GM18526 (cell line): Measurements from ENCODE around the gene TOR2A.

Experiments used
- POLR2A ChIP-seq: IDR thresholded peaks from 3 replicates; pipeline ENCODE4 v1.6.1; 2011; ENCODE audit not compliant: insufficient read length; ENCODE audit errors: extremely low read depth

The TOR2A gene

GRCh38 chr9:127705577-127706379 is 29.3 kb downstream of the TOR2A start:
- TF ChIP-seq POLR2A = no peak

GRCh38 chr9:127703289-127703946 is 31.7 kb downstream of the TOR2A start:
- no peak for TF ChIP-seq POLR2A

- no peak for TF ChIP-seq POLR2A
Measured at GRCh38 chr9:127700594-127701255, 34.4 kb downstream of the TOR2A start.

GRCh38 chr9:127700140-127700539 is 35.0 kb downstream of the TOR2A start:
- TF ChIP-seq POLR2A = no peak

GRCh38 chr9:127698985-127699670 is 36.0 kb downstream of the TOR2A start:
- TF ChIP-seq POLR2A = peak; percentile 48

- TF ChIP-seq POLR2A = no peak
Measured at GRCh38 chr9:127698386-127698785, 36.7 kb downstream of the TOR2A start.

GRCh38 chr9:127697575-127697974 is 37.5 kb downstream of the TOR2A start:
- no peak for TF ChIP-seq POLR2A

- no peak for TF ChIP-seq POLR2A
Measured at GRCh38 chr9:127694890-127695720, 40.0 kb downstream of the TOR2A start.

GRCh38 chr9:127693697-127694096 is 41.4 kb downstream of the TOR2A start:
- no peak for TF ChIP-seq POLR2A

GRCh38 chr9:127693143-127693542 is 42.0 kb downstream of the TOR2A start:
- TF ChIP-seq POLR2A = no peak

- no peak for TF ChIP-seq POLR2A
Measured at GRCh38 chr9:127692071-127692470, 43.0 kb downstream of the TOR2A start.

- TF ChIP-seq POLR2A = no peak
Measured at GRCh38 chr9:127690735-127691134, 44.4 kb downstream of the TOR2A start.

GRCh38 chr9:127689329-127690000 is 45.6 kb downstream of the TOR2A start:
- TF ChIP-seq POLR2A = no peak

GRCh38 chr9:127686461-127687393 is 48.4 kb downstream of the TOR2A start:
- TF ChIP-seq POLR2A = no peak
